SH-SY5Y (cell line): ENCODE measurements around the gene BCOR.

Experiments
- GATA2 ChIP-seq: IDR thresholded peaks from 2 replicates; pipeline ENCODE4 v1.6.1; 2011; ENCODE audit warnings: mild to moderate bottlenecking, low read depth, low read length
- GATA3 ChIP-seq: IDR thresholded peaks from 2 replicates; pipeline ENCODE4 v1.6.1; 2011; ENCODE audit warnings: low read depth, mild to moderate bottlenecking, low read length, moderate library complexity

The BCOR gene

DNA sequence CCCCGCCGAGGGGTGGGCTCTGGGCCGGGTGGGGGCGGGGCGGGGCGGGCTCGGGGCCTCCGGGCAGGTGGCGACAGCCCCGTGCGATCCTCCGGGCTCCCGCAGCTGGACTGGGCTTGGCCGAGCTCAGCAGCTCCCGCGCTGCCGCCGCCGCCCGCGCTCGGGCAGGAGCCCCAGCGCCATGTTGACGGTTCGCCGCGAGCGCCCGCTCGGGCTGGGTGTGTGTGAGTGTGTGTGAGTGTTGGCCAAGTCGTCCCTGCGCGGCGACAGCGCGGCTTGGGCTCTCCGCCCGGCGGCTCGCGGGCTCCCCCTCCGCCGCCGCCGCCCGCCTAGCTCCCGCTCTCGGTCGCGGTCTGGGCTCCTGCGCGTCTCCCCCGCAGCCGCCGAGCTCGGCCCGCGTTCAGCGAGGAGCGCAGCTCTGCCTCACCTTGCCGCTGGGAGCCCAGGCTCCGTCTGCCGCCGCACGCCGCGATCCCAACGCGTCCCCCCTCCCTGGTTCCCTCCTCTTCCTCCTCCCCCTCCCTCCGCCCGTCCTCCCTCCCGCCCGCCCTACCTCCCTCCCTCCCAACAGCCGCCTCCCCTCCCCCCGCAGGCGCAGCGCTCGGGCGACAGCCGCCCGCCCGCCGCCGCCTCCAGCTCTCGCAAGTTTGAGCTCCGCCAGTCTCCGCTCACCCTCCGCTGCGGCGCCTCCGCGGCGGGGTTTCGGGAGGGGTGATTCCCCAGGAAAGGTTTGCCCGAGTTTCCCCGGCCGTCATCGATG lies at the start of gene BCOR:
BCOR (minus strand) TSS at position 455 of the 760 bp plus-strand sequence. CDS start 20,029 bp downstream, outside the sequence.
- no peak for TF ChIP-seq GATA3

DNA sequence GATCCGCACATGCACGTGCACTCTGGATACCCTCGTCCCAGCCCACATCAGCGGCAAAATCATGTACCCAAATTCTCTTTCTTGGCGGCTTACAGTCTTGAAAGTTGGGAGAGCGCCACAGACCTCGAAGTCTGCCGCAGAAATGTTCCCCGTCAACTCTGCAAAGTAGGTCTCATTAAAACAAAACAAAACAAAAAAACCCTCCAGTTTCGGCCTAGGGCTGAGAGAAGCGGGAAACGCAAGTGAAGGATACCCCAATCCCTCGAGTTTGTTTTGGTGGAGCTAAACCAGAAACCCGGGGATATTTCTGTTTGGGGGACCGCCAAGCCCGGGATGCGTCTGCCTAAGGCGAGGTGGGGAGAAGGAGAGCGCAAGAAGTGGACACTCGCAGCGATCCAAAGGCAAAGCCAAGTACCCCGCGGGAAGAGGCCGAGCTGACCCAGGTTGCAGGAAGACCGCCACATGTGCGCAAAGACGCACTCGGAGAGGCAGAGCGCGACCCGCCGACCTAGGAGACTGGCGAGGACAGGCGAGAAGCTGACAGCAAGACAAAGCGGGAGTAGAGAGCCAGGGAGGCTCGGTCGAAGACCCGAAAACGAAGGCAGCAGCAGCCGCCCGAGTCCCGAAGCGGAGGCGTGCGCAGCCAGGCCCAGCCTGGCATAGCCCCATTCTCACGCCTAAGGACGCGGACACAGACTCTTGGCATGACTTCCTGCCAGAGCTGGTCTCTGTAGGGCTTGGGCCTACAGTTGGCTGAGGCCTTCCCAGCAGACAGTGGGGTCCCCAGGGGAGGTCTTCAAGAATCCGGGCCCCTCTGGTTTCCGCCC lies 49.6 kb upstream of the BCOR start:
- no peak for TF ChIP-seq GATA3
- TF ChIP-seq GATA2 = no peak

DNA sequence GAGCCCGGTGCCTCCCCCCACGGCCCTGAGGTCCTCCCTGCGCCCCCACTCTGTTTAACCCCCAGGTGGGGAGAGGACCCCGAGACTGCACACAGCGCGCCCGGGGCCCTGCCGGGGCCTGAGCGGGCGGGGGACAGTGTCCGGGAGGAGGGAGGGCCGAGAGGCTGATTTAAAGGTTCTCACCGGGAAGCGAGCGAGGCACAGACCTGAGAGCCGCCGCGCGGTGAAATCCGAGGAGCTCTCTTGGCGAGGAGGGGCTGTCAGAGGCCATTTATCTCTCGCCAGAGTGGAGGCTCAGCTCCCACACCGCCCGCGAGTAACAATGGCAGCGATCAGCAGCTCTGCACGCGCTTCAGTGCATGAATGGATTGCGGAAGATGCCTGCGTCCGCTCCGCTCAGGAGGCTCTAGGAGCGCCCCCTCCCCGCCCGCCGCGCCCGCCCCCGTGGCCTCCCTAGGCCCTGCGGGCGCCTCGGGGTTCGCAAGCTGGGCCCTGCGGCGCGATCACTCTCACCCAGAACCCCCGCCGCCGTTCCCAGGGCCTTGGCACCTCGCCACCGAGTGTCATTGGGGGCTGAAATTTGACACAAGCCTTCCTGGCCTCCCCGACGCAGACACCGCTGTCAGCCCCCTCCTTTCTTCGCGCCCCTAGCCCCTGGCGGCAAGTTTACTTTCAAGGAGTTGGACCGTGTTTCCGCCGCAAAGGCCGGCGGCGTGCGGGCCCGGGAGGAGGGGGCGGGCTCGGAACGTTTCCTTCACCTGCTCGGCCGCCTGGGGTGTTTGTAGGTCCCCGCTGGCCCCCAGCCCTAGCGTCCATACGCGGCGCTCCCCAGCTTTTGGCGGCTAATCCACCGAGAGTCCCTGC lies 48.7 kb upstream of the BCOR start:
- no peak for TF ChIP-seq GATA2
- no peak for TF ChIP-seq GATA3

DNA sequence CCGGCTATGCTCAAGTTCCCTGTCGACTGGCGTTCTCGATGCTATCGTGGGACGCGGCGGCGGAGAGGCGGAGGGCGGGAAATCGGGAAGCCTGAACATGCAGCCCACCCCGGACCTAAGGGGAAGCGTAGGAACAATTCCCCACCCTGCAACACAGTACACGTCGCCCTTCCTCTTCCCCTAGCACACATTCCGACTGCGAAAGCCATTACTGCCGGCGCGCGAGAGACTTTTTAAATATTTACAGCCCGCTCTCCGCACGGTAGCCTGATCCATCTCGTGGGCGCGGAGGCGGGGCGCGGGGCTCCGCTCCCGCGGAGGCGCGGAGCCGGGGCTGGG lies 48.1 kb upstream of the BCOR start:
- no peak for TF ChIP-seq GATA3

DNA sequence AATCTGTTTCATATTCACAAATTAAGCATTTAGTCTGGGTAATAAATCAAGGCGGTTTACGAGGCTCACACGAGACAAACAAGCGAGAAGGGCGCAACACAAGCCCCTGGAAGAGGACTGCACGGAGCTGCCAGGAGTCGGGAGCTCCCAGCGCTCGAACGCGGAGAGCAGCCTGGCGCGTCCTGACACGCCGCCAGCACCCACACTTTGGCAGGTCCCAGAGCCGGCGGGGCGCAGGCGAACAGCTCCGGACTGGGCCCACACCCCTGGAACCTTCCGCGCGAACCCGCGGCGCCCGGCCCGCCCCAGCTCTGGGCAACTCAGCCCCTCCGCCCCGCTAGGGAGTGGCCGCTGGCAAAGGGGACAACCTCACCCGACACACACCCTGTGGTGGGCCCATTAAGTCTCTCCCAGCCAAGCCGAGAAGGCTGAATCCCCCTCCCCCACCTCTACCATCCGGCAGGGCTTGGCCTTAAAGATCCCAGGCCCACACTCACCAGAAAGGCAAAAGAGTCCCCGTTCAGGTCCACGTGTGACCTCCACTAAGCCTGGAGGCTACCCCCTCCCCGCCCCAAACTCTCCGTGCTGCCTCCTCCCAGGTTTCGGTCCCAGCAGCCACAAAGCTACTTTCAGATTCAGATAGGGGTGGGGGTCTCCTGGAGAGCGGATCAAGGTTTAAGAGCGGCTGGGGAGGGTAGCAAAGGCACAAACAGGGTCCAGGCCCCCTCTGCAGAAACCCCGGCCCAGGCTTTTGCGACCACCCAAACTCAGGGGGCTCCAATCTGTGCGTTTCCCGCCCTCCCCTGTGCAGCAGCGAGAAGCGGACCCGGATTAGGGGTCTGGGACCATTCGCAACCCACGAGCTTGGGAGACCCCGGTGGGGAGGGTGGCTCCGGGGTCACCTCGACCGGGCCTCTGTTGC lies 47.5 kb upstream of the BCOR start:
- TF ChIP-seq GATA3 (no peak), GATA2 (no peak)

DNA sequence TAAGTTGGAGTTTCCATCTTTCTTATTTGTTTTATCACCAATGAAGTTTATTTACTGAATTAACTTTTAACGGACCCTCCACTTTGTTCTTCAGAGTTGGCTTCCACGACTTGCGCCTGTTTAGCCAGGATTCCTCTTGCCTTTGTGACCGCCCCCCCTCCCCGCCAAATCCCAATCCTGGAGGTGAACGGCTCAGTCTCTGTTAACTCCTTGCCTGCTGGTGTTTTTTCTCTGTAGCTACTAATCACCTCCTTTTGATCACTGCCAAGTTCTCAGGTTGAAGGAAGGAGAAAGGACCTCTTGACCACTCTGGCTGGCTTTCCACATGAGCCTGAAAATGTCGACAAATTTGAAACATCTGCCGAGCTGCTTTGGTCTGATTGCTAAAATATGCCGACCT lies 46.8 kb upstream of the BCOR start:
- TF ChIP-seq GATA3 = no peak
- TF ChIP-seq GATA2 = no peak

DNA sequence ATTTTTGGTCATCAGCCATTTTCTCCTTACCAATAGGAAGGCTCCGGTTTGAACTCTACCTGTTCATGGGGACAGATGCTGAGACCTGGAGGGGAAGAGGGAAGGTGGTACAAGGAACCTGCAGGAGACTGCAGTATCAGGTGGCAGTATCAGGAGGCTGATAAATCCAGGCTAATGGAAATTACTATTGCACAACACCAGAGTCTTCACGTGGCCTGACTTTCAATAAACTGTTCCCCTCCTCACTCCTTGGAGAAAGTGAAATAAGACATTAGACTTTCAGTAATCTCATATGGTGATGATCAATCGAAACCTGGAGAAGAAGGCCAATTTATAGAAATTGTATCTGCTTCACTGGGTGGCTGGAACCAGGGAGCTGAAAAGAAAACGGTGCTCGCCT lies 46.2 kb upstream of the BCOR start:
- no peak for TF ChIP-seq GATA2
- no peak for TF ChIP-seq GATA3

DNA sequence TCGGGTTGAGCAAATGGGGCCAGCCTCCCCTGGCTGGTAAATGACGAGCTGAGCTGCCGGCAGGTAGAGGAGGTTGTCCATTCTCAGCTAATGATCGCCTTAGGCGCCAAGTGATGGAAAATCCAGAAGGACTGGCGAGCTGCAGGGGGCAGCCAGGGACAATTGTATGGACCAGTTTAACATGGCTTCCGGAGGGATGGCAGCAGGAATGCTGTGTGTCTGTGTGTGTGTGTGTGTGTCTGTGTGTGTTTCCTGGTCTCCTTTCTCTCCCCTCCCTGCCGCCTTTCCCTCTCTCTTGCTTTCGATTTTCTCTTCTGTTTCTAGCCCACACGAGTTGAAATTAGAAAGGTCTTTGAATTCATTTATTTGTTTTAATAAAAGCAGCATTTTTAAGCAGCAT lies 45.2 kb upstream of the BCOR start:
- no peak for TF ChIP-seq GATA3
- no peak for TF ChIP-seq GATA2

DNA sequence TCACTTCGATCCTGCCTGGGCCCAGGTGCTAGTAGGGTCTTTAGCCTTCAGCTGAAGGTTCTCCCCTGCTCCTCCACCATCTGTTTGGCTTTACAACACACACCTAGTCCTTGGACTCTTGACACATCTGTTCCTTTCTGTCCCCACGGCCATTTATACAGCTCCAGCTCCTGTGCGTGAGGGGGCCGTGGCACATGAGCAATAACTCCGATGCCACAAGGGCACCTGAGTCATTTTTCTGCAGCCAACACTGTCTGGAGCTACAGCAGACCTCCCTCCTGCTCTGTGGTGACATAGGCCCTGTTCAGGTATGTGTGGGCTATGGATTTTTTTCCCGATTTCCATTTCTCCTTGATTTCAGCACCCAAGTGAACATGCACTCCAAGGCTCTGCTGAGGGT lies 44.7 kb upstream of the BCOR start:
- TF ChIP-seq GATA2 = no peak
- no peak for TF ChIP-seq GATA3

DNA sequence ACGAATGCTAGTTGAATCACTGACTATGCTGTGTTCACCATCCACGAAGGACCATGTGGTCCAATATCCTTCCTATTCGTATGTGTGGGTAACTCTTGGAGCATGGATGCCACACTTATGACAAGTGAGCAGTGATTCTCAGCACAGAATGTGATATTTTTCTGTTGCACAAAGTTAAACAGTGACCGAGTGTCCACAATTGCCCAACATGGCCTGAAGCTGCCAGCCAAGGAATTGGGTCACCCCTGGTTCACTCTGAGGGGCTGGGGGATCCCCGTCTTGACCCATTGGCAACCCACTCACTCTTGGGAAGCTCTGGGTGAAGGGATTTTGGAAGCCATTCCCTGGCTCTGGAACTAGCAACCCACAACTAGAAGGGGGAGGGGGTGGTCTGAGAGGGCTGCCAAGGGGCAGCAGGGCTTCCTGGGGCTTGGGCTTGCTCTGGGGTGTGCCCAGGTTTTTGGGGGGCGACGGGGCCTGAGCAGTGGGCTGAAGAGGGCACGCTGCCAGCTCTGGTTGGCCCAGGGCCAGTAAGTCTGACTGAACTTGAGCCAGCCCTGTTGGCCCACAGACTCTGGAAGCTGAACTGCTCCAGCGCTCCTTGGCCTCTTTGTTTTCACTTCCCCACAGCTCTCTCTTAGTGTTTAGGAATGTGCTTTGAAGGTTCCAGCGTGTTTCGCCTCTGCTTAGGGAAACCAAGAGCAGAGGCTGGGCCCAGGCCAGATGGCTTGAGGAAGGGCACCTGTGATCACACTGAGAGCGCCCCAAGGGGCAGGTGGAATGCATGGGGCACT lies 43.1 kb upstream of the BCOR start:
- TF ChIP-seq GATA2 (no peak), GATA3 (no peak)

DNA sequence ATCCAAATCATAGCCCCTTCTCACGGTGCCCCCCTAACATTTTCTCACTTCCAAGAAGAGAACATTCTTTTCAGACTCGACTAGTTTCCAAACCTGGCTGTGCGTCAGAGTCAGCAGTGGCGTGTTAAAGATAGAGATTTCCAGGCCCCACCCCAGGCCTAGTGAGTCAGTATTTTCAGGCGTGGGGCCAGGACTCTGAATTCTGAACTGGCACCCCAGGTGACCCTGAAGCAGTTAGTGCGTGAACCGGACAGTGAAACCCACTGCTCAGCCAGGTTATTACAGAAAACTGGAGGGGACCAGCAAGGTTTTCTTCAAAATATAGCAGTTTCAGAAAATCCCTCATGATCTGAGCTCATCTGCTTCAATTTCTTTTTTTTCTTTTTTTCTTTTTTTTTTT lies 35.0 kb upstream of the BCOR start:
- no peak for TF ChIP-seq GATA2
- TF ChIP-seq GATA3 = no peak

DNA sequence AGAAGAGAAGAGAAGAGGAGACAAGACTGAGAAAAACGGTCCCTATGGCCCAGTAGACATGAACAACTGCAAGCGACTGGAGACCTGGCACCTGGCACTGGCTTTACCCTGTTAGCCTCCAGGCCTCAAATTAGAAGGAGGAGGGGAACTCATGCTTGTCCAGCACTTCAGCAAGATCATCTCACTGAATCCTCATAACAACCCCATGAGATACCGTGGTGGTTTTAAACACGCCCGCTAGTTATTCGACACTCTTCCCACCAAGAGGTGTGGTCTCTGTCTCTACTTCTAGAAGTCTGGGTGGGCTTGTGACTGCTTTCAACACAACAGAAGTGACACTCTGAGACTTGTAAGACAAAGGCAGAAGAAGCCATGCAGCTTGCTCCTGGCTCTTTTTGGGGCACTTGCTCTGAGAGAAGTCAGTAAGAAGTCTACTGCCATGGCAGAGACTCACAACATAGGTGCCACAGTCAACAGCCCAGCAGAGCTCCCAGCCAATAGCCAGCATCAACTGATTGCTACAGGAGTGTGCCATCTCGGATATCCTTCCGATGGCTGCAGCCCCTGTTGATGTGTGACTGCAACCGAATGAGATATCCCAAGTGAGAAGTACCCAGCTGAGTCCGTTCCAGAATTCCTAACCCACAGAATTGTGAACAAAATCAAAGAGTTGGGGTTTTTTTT lies 34.0 kb upstream of the BCOR start:
- no peak for TF ChIP-seq GATA2
- TF ChIP-seq GATA3 = no peak
